SK-N-SH (cell line): ENCODE data around the gene MYD88. TPM values are rescaled to one million over a fixed set of nuclear protein-coding genes. Genes with fewer than 3 reads are reported as not detected.

ENCODE experiments used
- CTCF ChIA-PET: fragments of 300-600, 350-600 bp; formaldehyde crosslinking; extraction: SDS; loops from one replicate; lab custom pipeline; 2021; lab: Yijun Ruan, JAX
- POLR2A ChIA-PET: fragments of 350-600 bp; sonication (Branson Sonifier 250); formaldehyde crosslinking; extraction: SDS; loops from one replicate; lab custom pipeline; 2020; ENCODE audit warnings: antibody characterized with exemption, inconsistent platforms; lab: Yijun Ruan, JAX
- DNase-seq: peaks from one replicate; pipeline ENCODE4 v3.0.0; 2012
- H2AFZ ChIP-seq: fragments of 200-600 bp; sonication (generic); 2 replicates; pipeline ENCODE4 v1.8.1; 2016; ENCODE audit warnings: antibody characterized with exemption, mild to moderate bottlenecking, low read depth
- H3F3A ChIP-seq: fragments of 200-600 bp; sonication (generic); replicated peaks from 2 replicates; pipeline ENCODE3; 2016; ENCODE audit warnings: antibody characterized with exemption, mild to moderate bottlenecking; ENCODE audit not compliant: insufficient read depth
- H3K27ac ChIP-seq, 2 experiments: fragments of 200-500 bp in 1 of 2; fragments of 200-600 bp in 1 of 2; sonication (Bioruptor generic) in 1 of 2; sonication (generic), shearing (Covaris generic) in 1 of 2; 2 replicates each; pipeline versions ENCODE4 v1.5.1 to v1.6.1; 2014 to 2016; ENCODE audit warnings: low read depth in 2 of 2, inconsistent platforms in 1 of 2, low read length in 1 of 2, mild to moderate bottlenecking in 1 of 2, mixed read lengths in 1 of 2
- H3K27me3 ChIP-seq: fragments of 200-600 bp; sonication (generic), shearing (Covaris generic); 2 replicates; pipeline ENCODE4 v1.6.1; 2016; ENCODE audit warnings: mixed run types; ENCODE audit not compliant: insufficient read depth
- H3K36me3 ChIP-seq, 2 experiments: fragments of 200-500 bp in 1 of 2; fragments of 200-600 bp in 1 of 2; sonication (Bioruptor generic) in 1 of 2; sonication (generic) in 1 of 2; replicated peaks in 1 of 2; 2 replicates each; pipeline versions ENCODE3 to v1.5.1; 2014 to 2016; ENCODE audit warnings: low read length in 1 of 2, mild to moderate bottlenecking in 1 of 2; ENCODE audit not compliant: insufficient read depth in 2 of 2, control insufficient read depth in 1 of 2
- H3K4me1 ChIP-seq, 2 experiments: fragments of 200-500 bp in 1 of 2; fragments of 200-600 bp in 1 of 2; sonication (Bioruptor generic) in 1 of 2; sonication (generic), shearing (Covaris generic) in 1 of 2; 2 replicates each; pipeline versions ENCODE4 v1.5.1 to v1.6.1; 2014 to 2016; ENCODE audit warnings: low read depth in 1 of 2, low read length in 1 of 2, mixed run types in 1 of 2; ENCODE audit not compliant: insufficient read depth in 2 of 2, control insufficient read depth in 1 of 2
- H3K4me2 ChIP-seq: fragments of 200-600 bp; sonication (generic), shearing (Covaris generic); 2 replicates; pipeline ENCODE4 v1.6.1; 2017; ENCODE audit warnings: mixed run types
- H3K4me3 ChIP-seq, 2 experiments: fragments of 200-500 bp in 1 of 2; fragments of 200-600 bp in 1 of 2; sonication (Bioruptor generic) in 1 of 2; sonication (generic), shearing (Covaris generic) in 1 of 2; 2 replicates each; pipeline versions ENCODE4 v1.5.1 to v1.8.1; 2014 to 2016; ENCODE audit warnings: low read depth in 2 of 2, inconsistent platforms in 1 of 2, low read length in 1 of 2, mild to moderate bottlenecking in 1 of 2, mixed read lengths in 1 of 2, moderate library complexity in 1 of 2
- H3K79me2 ChIP-seq: fragments of 200-600 bp; sonication (generic); 2 replicates; pipeline ENCODE4 v1.8.1; 2017; ENCODE audit warnings: mild to moderate bottlenecking; ENCODE audit not compliant: insufficient read depth
- H3K9ac ChIP-seq: fragments of 200-600 bp; sonication (generic); 2 replicates; pipeline ENCODE4 v1.6.1; 2017; ENCODE audit warnings: mixed run types
- H3K9me2 ChIP-seq: fragments of 200-600 bp; sonication (generic); 2 replicates; pipeline ENCODE4 v1.6.1; 2017; ENCODE audit warnings: mixed run types
- H3K9me3 ChIP-seq: fragments of 200-600 bp; sonication (generic); 2 replicates; pipeline ENCODE4 v1.6.1; 2017; ENCODE audit warnings: mixed run types, mild to moderate bottlenecking, moderate library complexity
- H4K20me1 ChIP-seq: fragments of 200-600 bp; sonication (generic); 2 replicates; pipeline ENCODE4 v1.6.1; 2017; ENCODE audit warnings: mild to moderate bottlenecking, mixed run types; ENCODE audit not compliant: insufficient read depth
- EP300 ChIP-seq, 2 experiments: IDR thresholded peaks; 2 replicates each; pipeline versions ENCODE4 v1.4.0 to v1.6.1; 2012; ENCODE audit warnings: borderline replicate concordance in 1 of 2, low read depth in 1 of 2, low read length in 1 of 2
- FOSL2 ChIP-seq: IDR thresholded peaks from 2 replicates; pipeline ENCODE4 v1.4.0; 2012; ENCODE audit warnings: low read depth, mild to moderate bottlenecking, moderate library complexity, borderline replicate concordance
- FOXJ3 ChIP-seq: sonication (generic); formaldehyde crosslinking; IDR thresholded peaks from 2 replicates; pipeline ENCODE4 v1.5.1; 2020; ENCODE audit warnings: mild to moderate bottlenecking, missing genetic modification reagents
- FOXM1 ChIP-seq: IDR thresholded peaks from 2 replicates; pipeline ENCODE4 v1.4.0; 2012; ENCODE audit warnings: low read depth, mild to moderate bottlenecking
- GABPA ChIP-seq: IDR thresholded peaks from 2 replicates; pipeline ENCODE4 v1.4.0; 2012; ENCODE audit warnings: low read depth, mild to moderate bottlenecking
- GATA2 ChIP-seq: sonication (generic); formaldehyde crosslinking; IDR thresholded peaks from 2 replicates; pipeline ENCODE4 v1.5.0; 2020; ENCODE audit warnings: mild to moderate bottlenecking, missing genetic modification reagents
- MEF2A ChIP-seq: IDR thresholded peaks from 2 replicates; pipeline ENCODE4 v1.4.0; 2012; ENCODE audit warnings: low read depth, borderline replicate concordance
- MXI1 ChIP-seq: IDR thresholded peaks from 2 replicates; pipeline ENCODE4 v1.6.1; 2012; ENCODE audit warnings: mild to moderate bottlenecking, low read depth, low read length, improper control_type of control experiment
- RXRA ChIP-seq: IDR thresholded peaks from 2 replicates; pipeline ENCODE4 v1.4.0; 2012; ENCODE audit warnings: low read depth, mild to moderate bottlenecking, borderline replicate concordance
- SIN3A ChIP-seq: IDR thresholded peaks from 2 replicates; pipeline ENCODE4 v1.6.1; 2012; ENCODE audit warnings: low read depth, mild to moderate bottlenecking, low read length, moderate library complexity, borderline replicate concordance
- SMC3 ChIP-seq: IDR thresholded peaks from 2 replicates; pipeline ENCODE4 v1.6.1; 2012; ENCODE audit warnings: low read depth, low read length, improper control_type of control experiment
- TAF1 ChIP-seq: IDR thresholded peaks from 2 replicates; pipeline ENCODE4 v1.6.1; 2012; ENCODE audit warnings: low read depth, mild to moderate bottlenecking, low read length, moderate library complexity, borderline replicate concordance
- TEAD4 ChIP-seq: IDR thresholded peaks from 2 replicates; pipeline ENCODE4 v1.4.0; 2012; ENCODE audit warnings: mild to moderate bottlenecking, borderline replicate concordance; ENCODE audit not compliant: insufficient read depth
- WGBS: methylation state at CpG from one replicate; pipeline ENCODE4 v1.1.6; 2017; ENCODE audit warnings: low lambda C conversion rate; 5-methylcytosine and 5-hydroxymethylcytosine counted together
- polyA plus RNA-seq, 3 experiments: library from polyadenylated mRNA; depleted of rRNA; stranded (reverse); fragments of >200 nt; gene quantifications; 2 replicates each; pipeline ENCODE4 v1.2.3, GENCODE V29; 2012
- TF ChIP-seq, protein P1 (sequence below): IDR thresholded peaks from 2 replicates; pipeline ENCODE4 v1.4.0; 2012; ENCODE audit warnings: low read depth
- TF ChIP-seq, protein P2 (sequence below): IDR thresholded peaks from 2 replicates; pipeline ENCODE4 v1.6.1; 2012; ENCODE audit warnings: mild to moderate bottlenecking, low read depth, low read length, moderate library complexity
- TF ChIP-seq, protein P3 (sequence below): fragments of 200-600 bp; sonication (generic); IDR thresholded peaks from 2 replicates; pipeline ENCODE4 v1.6.1; 2017; ENCODE audit warnings: antibody characterized with exemption, mild to moderate bottlenecking, moderate library complexity

The MYD88 gene
- polyA plus RNA-seq, 1 of the 3 experiments (the other 2 are of a cell fraction): 24.0 TPM

DNA sequence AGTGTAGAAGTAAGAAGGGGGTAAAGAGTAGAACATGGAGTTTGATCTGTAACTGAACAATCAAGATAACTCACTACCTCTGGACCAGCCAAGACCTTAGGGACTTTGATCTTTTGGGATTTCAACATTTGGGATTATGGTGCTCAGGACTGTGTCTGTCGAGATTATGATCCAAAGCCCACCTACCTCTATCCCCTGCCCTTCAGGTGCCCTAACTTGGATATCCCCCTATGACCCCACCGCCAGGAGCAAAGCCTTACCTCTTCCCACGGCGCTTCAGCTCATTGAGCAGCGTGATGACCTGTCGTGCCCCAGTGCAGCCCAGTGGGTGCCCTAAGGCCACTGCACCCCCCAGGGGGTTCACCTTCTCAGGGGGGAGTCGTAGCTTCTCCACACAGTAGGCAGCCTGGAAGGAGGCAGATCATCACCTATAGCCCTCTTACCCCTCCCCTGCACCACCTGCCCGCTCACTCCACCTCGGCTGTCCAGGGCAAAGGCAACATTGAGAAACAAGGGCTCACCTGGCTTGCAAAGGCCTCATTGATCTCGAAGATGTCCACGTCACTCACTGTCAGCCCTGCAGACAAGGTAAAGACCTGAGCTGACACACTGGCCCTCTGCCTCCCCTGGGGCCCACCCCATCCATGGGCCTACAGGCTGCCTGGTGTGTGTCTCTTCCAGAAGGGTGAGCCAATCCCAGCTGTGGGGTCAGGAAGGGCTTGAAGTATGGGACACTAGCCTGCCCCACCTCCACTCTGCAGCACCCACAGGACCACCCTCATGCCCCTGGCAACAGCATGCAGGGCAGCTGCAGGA, 12.9 kb upstream of the MYD88 start:
- Histone ChIP-seq H3K4me3 (no peak overlapping the region), H3K9me3 (no peaks in the 10 kb centered on the region), H3K9me2 (no peaks in the 10 kb centered on the region), H3K4me2 (no peak overlapping the region), H3K4me1 (no peaks in the 10 kb centered on the region), H3K27ac (no peak overlapping the region), H3K27me3 (no peaks in the 10 kb centered on the region), H3K36me3 (peaks cover 33 to 73% of the 10 kb centered on the region in 2 experiments), H3K79me2 (no peaks in the 10 kb centered on the region), H4K20me1 (no peaks in the 10 kb centered on the region), H2AFZ (no peak overlapping the region), H3F3A (no peaks in the 10 kb centered on the region), H3K9ac (no peak overlapping the region)
- TF ChIP-seq SMC3 (no peak), RXRA (no peak), FOXM1 (no peak), TEAD4 (no peak), MEF2A (no peak), FOXJ3 (no peak), FOSL2 (no peak), GABPA (no peak), TAF1 (no peak), GATA2 (CRISPR knock-in tag) (no peak), MXI1 (no peak), EP300 (IDR thresholded peaks at IDR 0.05; ENCODE audit: borderline replicate concordance in 1 of 2, low read depth in 1 of 2, low read length in 1 of 2) (no peak), SIN3A (no peak)
- TF ChIP-seq, protein P1, sequence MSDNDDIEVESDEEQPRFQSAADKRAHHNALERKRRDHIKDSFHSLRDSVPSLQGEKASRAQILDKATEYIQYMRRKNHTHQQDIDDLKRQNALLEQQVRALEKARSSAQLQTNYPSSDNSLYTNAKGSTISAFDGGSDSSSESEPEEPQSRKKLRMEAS: no peak
- TF ChIP-seq, protein P2, sequence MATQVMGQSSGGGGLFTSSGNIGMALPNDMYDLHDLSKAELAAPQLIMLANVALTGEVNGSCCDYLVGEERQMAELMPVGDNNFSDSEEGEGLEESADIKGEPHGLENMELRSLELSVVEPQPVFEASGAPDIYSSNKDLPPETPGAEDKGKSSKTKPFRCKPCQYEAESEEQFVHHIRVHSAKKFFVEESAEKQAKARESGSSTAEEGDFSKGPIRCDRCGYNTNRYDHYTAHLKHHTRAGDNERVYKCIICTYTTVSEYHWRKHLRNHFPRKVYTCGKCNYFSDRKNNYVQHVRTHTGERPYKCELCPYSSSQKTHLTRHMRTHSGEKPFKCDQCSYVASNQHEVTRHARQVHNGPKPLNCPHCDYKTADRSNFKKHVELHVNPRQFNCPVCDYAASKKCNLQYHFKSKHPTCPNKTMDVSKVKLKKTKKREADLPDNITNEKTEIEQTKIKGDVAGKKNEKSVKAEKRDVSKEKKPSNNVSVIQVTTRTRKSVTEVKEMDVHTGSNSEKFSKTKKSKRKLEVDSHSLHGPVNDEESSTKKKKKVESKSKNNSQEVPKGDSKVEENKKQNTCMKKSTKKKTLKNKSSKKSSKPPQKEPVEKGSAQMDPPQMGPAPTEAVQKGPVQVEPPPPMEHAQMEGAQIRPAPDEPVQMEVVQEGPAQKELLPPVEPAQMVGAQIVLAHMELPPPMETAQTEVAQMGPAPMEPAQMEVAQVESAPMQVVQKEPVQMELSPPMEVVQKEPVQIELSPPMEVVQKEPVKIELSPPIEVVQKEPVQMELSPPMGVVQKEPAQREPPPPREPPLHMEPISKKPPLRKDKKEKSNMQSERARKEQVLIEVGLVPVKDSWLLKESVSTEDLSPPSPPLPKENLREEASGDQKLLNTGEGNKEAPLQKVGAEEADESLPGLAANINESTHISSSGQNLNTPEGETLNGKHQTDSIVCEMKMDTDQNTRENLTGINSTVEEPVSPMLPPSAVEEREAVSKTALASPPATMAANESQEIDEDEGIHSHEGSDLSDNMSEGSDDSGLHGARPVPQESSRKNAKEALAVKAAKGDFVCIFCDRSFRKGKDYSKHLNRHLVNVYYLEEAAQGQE: no peak
- TF ChIP-seq, protein P3, sequence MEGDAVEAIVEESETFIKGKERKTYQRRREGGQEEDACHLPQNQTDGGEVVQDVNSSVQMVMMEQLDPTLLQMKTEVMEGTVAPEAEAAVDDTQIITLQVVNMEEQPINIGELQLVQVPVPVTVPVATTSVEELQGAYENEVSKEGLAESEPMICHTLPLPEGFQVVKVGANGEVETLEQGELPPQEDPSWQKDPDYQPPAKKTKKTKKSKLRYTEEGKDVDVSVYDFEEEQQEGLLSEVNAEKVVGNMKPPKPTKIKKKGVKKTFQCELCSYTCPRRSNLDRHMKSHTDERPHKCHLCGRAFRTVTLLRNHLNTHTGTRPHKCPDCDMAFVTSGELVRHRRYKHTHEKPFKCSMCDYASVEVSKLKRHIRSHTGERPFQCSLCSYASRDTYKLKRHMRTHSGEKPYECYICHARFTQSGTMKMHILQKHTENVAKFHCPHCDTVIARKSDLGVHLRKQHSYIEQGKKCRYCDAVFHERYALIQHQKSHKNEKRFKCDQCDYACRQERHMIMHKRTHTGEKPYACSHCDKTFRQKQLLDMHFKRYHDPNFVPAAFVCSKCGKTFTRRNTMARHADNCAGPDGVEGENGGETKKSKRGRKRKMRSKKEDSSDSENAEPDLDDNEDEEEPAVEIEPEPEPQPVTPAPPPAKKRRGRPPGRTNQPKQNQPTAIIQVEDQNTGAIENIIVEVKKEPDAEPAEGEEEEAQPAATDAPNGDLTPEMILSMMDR: no peak
- POLR2A ChIA-PET: no interaction called here
- no peak for DNase-seq
- CTCF ChIA-PET: interaction anchor here (1.5 kb wide), 1 partner anchor 7 kb away, joined by 3 read pairs; no protein-coding TSS in a partner anchor
- 93% methylated on average over 11 of the region's 11 CpGs for WGBS
